ENCODE data around the gene PRSS22.
A peak's percentile ranks its signal among the peaks of the same experiment; 100 is the strongest.

PRSS22 gene

GRCh38 chr16:2855536-2855935 lies 2.4 kb downstream of the PRSS22 start:
- Mint-ChIP-seq H3K4me1 (peaks cover 5% of the 10 kb centered on the region), H3K27me3 (ENCODE audit: low read depth, poor library complexity) (peaks cover 71% of the 10 kb centered on the region), H3K36me3 (ENCODE audit: low read depth) (no peaks in the 10 kb centered on the region), H3K9me3 (peaks cover 24% of the 10 kb centered on the region), H3K27ac (no peak overlapping the region), H3K4me3 (no peak overlapping the region)
- no peak for DNase-seq
- TF ChIP-seq, protein P1, sequence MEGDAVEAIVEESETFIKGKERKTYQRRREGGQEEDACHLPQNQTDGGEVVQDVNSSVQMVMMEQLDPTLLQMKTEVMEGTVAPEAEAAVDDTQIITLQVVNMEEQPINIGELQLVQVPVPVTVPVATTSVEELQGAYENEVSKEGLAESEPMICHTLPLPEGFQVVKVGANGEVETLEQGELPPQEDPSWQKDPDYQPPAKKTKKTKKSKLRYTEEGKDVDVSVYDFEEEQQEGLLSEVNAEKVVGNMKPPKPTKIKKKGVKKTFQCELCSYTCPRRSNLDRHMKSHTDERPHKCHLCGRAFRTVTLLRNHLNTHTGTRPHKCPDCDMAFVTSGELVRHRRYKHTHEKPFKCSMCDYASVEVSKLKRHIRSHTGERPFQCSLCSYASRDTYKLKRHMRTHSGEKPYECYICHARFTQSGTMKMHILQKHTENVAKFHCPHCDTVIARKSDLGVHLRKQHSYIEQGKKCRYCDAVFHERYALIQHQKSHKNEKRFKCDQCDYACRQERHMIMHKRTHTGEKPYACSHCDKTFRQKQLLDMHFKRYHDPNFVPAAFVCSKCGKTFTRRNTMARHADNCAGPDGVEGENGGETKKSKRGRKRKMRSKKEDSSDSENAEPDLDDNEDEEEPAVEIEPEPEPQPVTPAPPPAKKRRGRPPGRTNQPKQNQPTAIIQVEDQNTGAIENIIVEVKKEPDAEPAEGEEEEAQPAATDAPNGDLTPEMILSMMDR (IDR thresholded peaks at IDR 0.05) = no peak

DNA sequence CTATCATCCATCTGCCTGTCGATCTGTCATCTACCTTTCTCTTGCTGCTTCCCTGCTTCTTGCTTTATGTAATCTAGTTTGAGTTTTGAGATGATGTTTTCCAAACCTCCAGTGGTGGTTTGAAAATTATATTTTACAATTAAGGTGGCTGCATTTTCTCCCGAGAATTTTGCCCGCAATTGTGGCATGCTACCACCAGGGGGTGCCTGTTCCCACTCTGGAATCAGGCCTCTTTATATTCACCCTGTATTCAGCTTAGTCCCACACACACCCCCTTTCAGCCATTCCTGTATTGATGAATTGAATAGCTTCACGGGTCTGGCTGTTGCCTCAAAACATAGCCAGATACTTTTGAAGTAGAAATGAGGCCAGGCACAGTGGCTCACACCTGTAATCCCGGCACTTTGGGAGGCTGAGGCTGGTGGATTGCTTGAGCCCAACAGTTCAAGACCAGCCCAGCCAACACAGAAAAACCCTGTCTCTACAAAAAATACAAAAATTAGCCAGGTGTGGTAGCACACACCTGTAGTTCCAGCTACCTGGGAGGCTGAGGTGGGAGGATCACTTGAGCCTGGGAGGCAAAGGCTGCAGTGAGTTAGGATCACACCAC lies 3.2 kb downstream of the PRSS22 start:
- TF ChIP-seq, protein P1 (IDR thresholded peaks at IDR 0.05) = peak; percentile 48
- no peak overlapping the region for H3K27ac Mint-ChIP-seq
- H3K4me3 Mint-ChIP-seq = no peak overlapping the region
- H3K27me3 Mint-ChIP-seq (ENCODE audit: low read depth, poor library complexity) = peaks cover 69% of the 10 kb centered on the region
- DNase-seq = no peak
- H3K9me3 Mint-ChIP-seq = peaks cover 18% of the 10 kb centered on the region
- no peaks in the 10 kb centered on the region for H3K36me3 Mint-ChIP-seq (ENCODE audit: low read depth)
- peaks cover 5% of the 10 kb centered on the region for H3K4me1 Mint-ChIP-seq

GRCh38 chr16:2853531-2854073 lies 4.4 kb downstream of the PRSS22 start:
- Mint-ChIP-seq H3K4me1 (peaks cover 5% of the 10 kb centered on the region), H3K36me3 (ENCODE audit: low read depth) (no peaks in the 10 kb centered on the region), H3K27ac (no peak overlapping the region), H3K27me3 (ENCODE audit: low read depth, poor library complexity) (peaks cover 66% of the 10 kb centered on the region), H3K4me3 (no peak overlapping the region), H3K9me3 (peaks cover 18% of the 10 kb centered on the region)
- TF ChIP-seq, protein P1 (IDR thresholded peaks at IDR 0.05) = no peak
- DNase-seq = no peak

DNA sequence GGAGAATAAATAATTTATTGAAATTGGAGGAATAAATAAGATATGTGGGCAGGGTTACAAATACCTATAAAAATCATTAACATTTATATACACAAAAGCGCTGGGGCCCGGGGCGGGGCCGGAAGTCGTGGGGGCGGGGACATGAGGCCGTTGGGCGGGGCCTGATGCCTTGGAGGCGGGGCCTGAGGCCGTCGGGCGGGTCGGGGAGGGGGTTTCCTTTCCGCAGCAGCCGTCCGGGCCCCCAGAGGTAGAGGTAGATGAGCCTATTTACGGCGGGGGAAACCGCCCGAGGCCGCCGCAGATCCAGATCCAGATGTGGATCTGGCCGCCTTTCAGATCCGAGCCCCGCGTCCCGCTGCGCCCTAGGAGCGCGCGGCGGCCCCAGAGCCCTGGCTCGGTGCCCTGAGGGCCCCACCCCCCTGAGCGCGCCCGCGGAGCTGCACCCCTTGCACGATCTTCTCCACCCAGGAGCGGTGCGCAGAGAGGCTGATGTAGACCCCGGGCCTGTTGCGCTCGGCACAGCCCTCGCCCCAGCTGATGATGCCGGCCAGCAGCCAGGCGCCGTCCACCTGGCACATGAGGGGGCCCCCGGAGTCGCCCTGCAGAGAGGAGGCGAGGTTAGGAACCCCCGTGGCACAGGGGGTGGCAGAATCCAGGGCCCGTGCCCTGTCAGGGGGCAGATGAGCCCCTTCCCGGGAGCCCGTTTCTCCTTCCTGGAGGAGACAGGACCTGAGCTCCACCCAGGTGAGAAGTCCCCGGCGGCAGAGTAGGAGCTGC lies 5.1 kb downstream of the PRSS22 start:
- H3K9me3 Mint-ChIP-seq = peaks cover 18% of the 10 kb centered on the region
- no peak for DNase-seq
- H3K27ac Mint-ChIP-seq = no peak overlapping the region
- peaks cover 62% of the 10 kb centered on the region for H3K27me3 Mint-ChIP-seq (ENCODE audit: low read depth, poor library complexity)
- TF ChIP-seq, protein P1 (IDR thresholded peaks at IDR 0.05) = no peak
- no peak overlapping the region for H3K4me3 Mint-ChIP-seq
- H3K36me3 Mint-ChIP-seq (ENCODE audit: low read depth) = no peaks in the 10 kb centered on the region
- peaks cover 5% of the 10 kb centered on the region for H3K4me1 Mint-ChIP-seq

DNA sequence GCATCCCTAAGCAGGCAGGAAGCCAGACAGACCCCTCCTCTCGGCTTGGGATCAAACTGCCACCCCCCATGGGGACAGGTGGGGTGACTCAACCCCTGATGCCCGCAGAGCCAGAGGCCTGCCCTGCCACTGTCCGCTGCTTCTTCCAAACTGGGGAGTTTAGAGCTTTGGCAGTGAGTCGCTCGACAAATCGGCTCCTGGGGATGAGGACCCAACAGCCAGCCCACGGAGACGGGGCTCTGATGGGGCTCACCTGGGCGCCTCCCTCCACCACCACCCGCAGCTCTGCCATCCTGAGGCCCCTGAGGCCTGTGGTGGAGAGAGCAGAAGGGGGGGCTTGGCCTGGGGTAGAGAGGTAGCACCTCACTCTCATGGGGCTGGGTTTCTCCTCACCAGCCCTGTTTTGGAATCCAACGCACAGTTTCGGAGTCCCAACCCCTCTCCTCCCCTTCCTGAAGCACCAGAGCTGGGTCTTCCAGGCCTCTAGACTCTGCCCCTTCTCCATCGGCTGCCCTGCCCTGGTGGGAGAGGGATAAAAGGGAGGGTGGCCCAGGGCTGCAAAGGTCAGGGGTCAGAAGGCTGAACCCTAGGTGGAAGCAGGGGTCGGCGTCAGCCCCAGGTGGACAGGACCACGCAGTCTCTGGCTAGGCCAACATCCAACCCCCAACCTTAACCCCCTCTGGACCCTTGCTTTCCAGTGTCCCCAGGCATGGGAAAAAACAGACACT lies 5.8 kb downstream of the PRSS22 start:
- H3K9me3 Mint-ChIP-seq = peaks cover 18% of the 10 kb centered on the region
- TF ChIP-seq, protein P1 (IDR thresholded peaks at IDR 0.05) = no peak
- H3K4me3 Mint-ChIP-seq = no peak overlapping the region
- no peak overlapping the region for H3K27ac Mint-ChIP-seq
- no peaks in the 10 kb centered on the region for H3K36me3 Mint-ChIP-seq (ENCODE audit: low read depth)
- no peaks in the 10 kb centered on the region for H3K4me1 Mint-ChIP-seq
- H3K27me3 Mint-ChIP-seq (ENCODE audit: low read depth, poor library complexity) = peaks cover 61% of the 10 kb centered on the region
- no peak for DNase-seq
